H1 (cell line): ENCODE data around the gene ZAP70. TPM values are rescaled to one million over a fixed set of nuclear protein-coding genes. Genes with fewer than 3 reads are reported as not detected.

ENCODE experiments used
- CTCF ChIA-PET: fragments of 300-600 bp; sonication (Branson Sonifier 250); formaldehyde crosslinking; loops from one replicate; lab custom pipeline; 2021; ENCODE audit not compliant: partially characterized antibody; lab: Charles Lee
- POLR2A ChIA-PET: fragments of 300-600 bp; sonication (Branson Sonifier 250); formaldehyde crosslinking; loops from one replicate; lab custom pipeline; 2021; ENCODE audit warnings: inconsistent platforms; ENCODE audit not compliant: partially characterized antibody; lab: Charles Lee
- DNase-seq, 2 experiments: peaks; one replicate each; pipeline versions ENCODE4 v3.0.0 to v3.0.0-alpha.2; 2010 to 2022; ENCODE audit warnings: low spot score in 2 of 2, low read depth in 1 of 2, mixed read lengths in 1 of 2
- FAIRE-seq: peaks from 2 replicates; lab custom pipeline; 2011; peaks lifted over from hg19 to GRCh38; lab: Jason Lieb, UNC
- H2AFZ ChIP-seq: 2 replicates; pipeline ENCODE4 v1.8.1; 2012; ENCODE audit warnings: low read length, inconsistent platforms
- H2AK5ac ChIP-seq: 2 replicates; pipeline ENCODE4 v1.6.1; 2013; ENCODE audit warnings: low read depth, low read length
- H2BK120ac ChIP-seq: replicated peaks from 2 replicates; pipeline ENCODE3; 2013; ENCODE audit warnings: low read depth, low read length, inconsistent platforms
- H2BK12ac ChIP-seq: 2 replicates; pipeline ENCODE4 v1.6.1; 2013; ENCODE audit warnings: low read depth, low read length
- H2BK15ac ChIP-seq: 2 replicates; pipeline ENCODE4 v1.6.1; 2013; ENCODE audit warnings: low read length
- H2BK20ac ChIP-seq: 2 replicates; pipeline ENCODE4 v1.6.1; 2013; ENCODE audit warnings: low read length
- H2BK5ac ChIP-seq: 2 replicates; pipeline ENCODE4 v1.6.1; 2013; ENCODE audit warnings: low read depth, low read length
- H3K14ac ChIP-seq: 2 replicates; pipeline ENCODE4 v1.6.1; 2013; ENCODE audit warnings: inconsistent platforms; ENCODE audit not compliant: insufficient read length
- H3K18ac ChIP-seq: 2 replicates; pipeline ENCODE4 v1.6.1; 2013; ENCODE audit warnings: low read length; ENCODE audit errors: extremely low read depth
- H3K23ac ChIP-seq: 2 replicates; pipeline ENCODE4 v1.6.1; 2013; ENCODE audit warnings: inconsistent platforms; ENCODE audit not compliant: insufficient read length
- H3K23me2 ChIP-seq: 2 replicates; pipeline ENCODE4 v1.6.1; 2013; ENCODE audit warnings: low read depth, low read length
- H3K27ac ChIP-seq: 2 replicates; pipeline ENCODE4 v1.6.1; 2011; ENCODE audit warnings: low read depth, low read length, inconsistent platforms
- H3K27me3 ChIP-seq, 4 experiments: replicated peaks in 1 of 4; 1 replicate in 1 of 4; 2 replicates in 3 of 4; pipeline versions ENCODE4 v1.6.1 to v1.8.1; 2011 to 2013; ENCODE audit warnings: low read length in 3 of 4, mild to moderate bottlenecking in 3 of 4, inconsistent platforms in 2 of 4, mixed read lengths in 2 of 4, moderate library complexity in 1 of 4; ENCODE audit not compliant: control insufficient read depth in 3 of 4, insufficient read depth in 3 of 4; ENCODE audit errors: extremely low read depth in 1 of 4
- H3K36me3 ChIP-seq, 4 experiments: 2 replicates each; pipeline versions ENCODE4 v1.6.1 to v1.8.1; 2011 to 2013; ENCODE audit warnings: mild to moderate bottlenecking in 4 of 4, low read length in 3 of 4, moderate library complexity in 2 of 4, control low read depth in 1 of 4, inconsistent platforms in 1 of 4; ENCODE audit not compliant: insufficient read depth in 4 of 4, control insufficient read depth in 2 of 4
- H3K4ac ChIP-seq: replicated peaks from 2 replicates; pipeline ENCODE3; 2013; ENCODE audit warnings: low read length, low read depth, mixed read lengths, inconsistent platforms; ENCODE audit not compliant: insufficient read length
- H3K4me1 ChIP-seq, 4 experiments: replicated peaks in 1 of 4; 1 replicate in 1 of 4; 2 replicates in 3 of 4; pipeline versions ENCODE4 v1.6.1 to v1.8.1; 2011 to 2013; ENCODE audit warnings: low read length in 3 of 4, inconsistent platforms in 2 of 4, mixed read lengths in 1 of 4; ENCODE audit not compliant: insufficient read depth in 4 of 4, control insufficient read depth in 3 of 4
- H3K4me2 ChIP-seq, 2 experiments: 2 replicates each; pipeline versions ENCODE4 v1.6.1 to v1.8.1; 2011 to 2013; ENCODE audit warnings: low read depth in 2 of 2, low read length in 2 of 2, control low read depth in 1 of 2, inconsistent platforms in 1 of 2, mild to moderate bottlenecking in 1 of 2; ENCODE audit not compliant: insufficient read depth in 1 of 2
- H3K4me3 ChIP-seq, 4 experiments: fragments of 200-600, 300-600 bp in 1 of 4; sonication (generic), shearing (Covaris generic), sonication (Bioruptor Twin) in 1 of 4; 2 replicates each; pipeline versions ENCODE4 v1.5.1 to v1.8.1; 2011 to 2016; ENCODE audit warnings: low read length in 4 of 4, low read depth in 3 of 4, control low read depth in 2 of 4, inconsistent platforms in 2 of 4, mild to moderate bottlenecking in 2 of 4, mixed read lengths in 1 of 4, moderate library complexity in 1 of 4; ENCODE audit not compliant: insufficient read depth in 2 of 4; ENCODE audit errors: extremely low read depth in 1 of 4
- H3K56ac ChIP-seq: replicated peaks from 2 replicates; pipeline ENCODE3; 2013; ENCODE audit warnings: low read depth, mild to moderate bottlenecking, mixed read lengths, low read length, inconsistent platforms; ENCODE audit not compliant: insufficient read length
- H3K79me1 ChIP-seq: 2 replicates; pipeline ENCODE4 v1.6.1; 2013; ENCODE audit warnings: low read depth, low read length, control low read depth
- H3K79me2 ChIP-seq, 2 experiments: 2 replicates each; pipeline versions ENCODE4 v1.6.1 to v1.8.1; 2012 to 2013; ENCODE audit warnings: low read length in 2 of 2, mild to moderate bottlenecking in 2 of 2, inconsistent platforms in 1 of 2; ENCODE audit not compliant: insufficient read depth in 2 of 2, control insufficient read depth in 1 of 2
- H3K9ac ChIP-seq, 4 experiments: replicated peaks in 1 of 4; 1 replicate in 1 of 4; 2 replicates in 3 of 4; pipeline versions ENCODE4 v1.6.1 to v1.8.1; 2011 to 2013; ENCODE audit warnings: low read depth in 3 of 4, low read length in 3 of 4, control low read depth in 2 of 4, mild to moderate bottlenecking in 2 of 4, moderate library complexity in 2 of 4, inconsistent platforms in 1 of 4; ENCODE audit errors: extremely low read depth in 1 of 4
- H3K9me3 ChIP-seq, 2 experiments: 2 replicates each; pipeline versions ENCODE4 v1.6.1 to v1.8.1; 2012 to 2013; ENCODE audit warnings: mild to moderate bottlenecking in 2 of 2, moderate library complexity in 2 of 2, control low read depth in 1 of 2, inconsistent platforms in 1 of 2, low read depth in 1 of 2, low read length in 1 of 2, mixed read lengths in 1 of 2; ENCODE audit not compliant: insufficient read depth in 2 of 2
- H4K20me1 ChIP-seq, 2 experiments: replicated peaks in 1 of 2; 2 replicates each; pipeline versions ENCODE3 to v1.8.1; 2011 to 2013; ENCODE audit warnings: inconsistent platforms in 2 of 2, low read length in 2 of 2, mild to moderate bottlenecking in 1 of 2; ENCODE audit not compliant: insufficient read depth in 2 of 2, control insufficient read depth in 1 of 2
- H4K5ac ChIP-seq: 2 replicates; pipeline ENCODE4 v1.6.1; 2013; ENCODE audit warnings: low read length, low read depth, mixed read lengths, inconsistent platforms; ENCODE audit not compliant: insufficient read length
- H4K8ac ChIP-seq: 2 replicates; pipeline ENCODE4 v1.8.0; 2013; ENCODE audit warnings: mild to moderate bottlenecking, moderate library complexity, low read length, inconsistent platforms; ENCODE audit not compliant: insufficient read depth; ENCODE audit errors: extremely low read depth
- H4K91ac ChIP-seq: replicated peaks from 2 replicates; pipeline ENCODE3; 2013; ENCODE audit warnings: low read length, mixed read lengths, inconsistent platforms; ENCODE audit not compliant: insufficient read length
- EP300 ChIP-seq, 2 experiments: IDR thresholded peaks; 1 replicate in 1 of 2; 2 replicates in 1 of 2; pipeline ENCODE4 v1.6.1; 2011 to 2012; ENCODE audit warnings: low read depth in 2 of 2, low read length in 2 of 2, mild to moderate bottlenecking in 2 of 2, borderline replicate concordance in 1 of 2, inconsistent platforms in 1 of 2, moderate library complexity in 1 of 2
- FOSL1 ChIP-seq: IDR thresholded peaks from 2 replicates; pipeline ENCODE4 v1.6.1; 2011; ENCODE audit warnings: mild to moderate bottlenecking, low read depth, low read length, moderate library complexity; ENCODE audit not compliant: insufficient read depth
- GABPA ChIP-seq: IDR thresholded peaks from 2 replicates; pipeline ENCODE4 v1.6.1; 2011; ENCODE audit warnings: mild to moderate bottlenecking, low read length, moderate library complexity, borderline replicate concordance; ENCODE audit not compliant: insufficient read depth
- HDAC2 ChIP-seq, 2 experiments: fragments of 300-600 bp in 1 of 2; sonication (generic) in 1 of 2; IDR thresholded peaks; 2 replicates each; pipeline ENCODE4 v1.6.1; 2011 to 2012; ENCODE audit warnings: low read depth in 2 of 2, low read length in 2 of 2, mild to moderate bottlenecking in 2 of 2, moderate library complexity in 2 of 2, borderline replicate concordance in 1 of 2, inconsistent platforms in 1 of 2
- KDM5A ChIP-seq: fragments of 200-600 bp; IDR thresholded peaks from 2 replicates; pipeline ENCODE4 v1.7.1; 2012; ENCODE audit warnings: mild to moderate bottlenecking, low read length, inconsistent platforms, mixed read lengths
- NANOG ChIP-seq: IDR thresholded peaks from 2 replicates; pipeline ENCODE4 v1.6.1; 2011; ENCODE audit warnings: low read length, low read depth, mild to moderate bottlenecking, inconsistent platforms; ENCODE audit not compliant: insufficient read depth, poor library complexity, severe bottlenecking
- POLR2A ChIP-seq, 2 experiments: IDR thresholded peaks; 1 replicate in 1 of 2; 2 replicates in 1 of 2; pipeline ENCODE4 v1.6.1; 2011; ENCODE audit warnings: low read depth in 2 of 2, low read length in 2 of 2, mild to moderate bottlenecking in 2 of 2; ENCODE audit errors: control extremely low read depth in 1 of 2
- RAD21 ChIP-seq, 2 experiments: IDR thresholded peaks in 1 of 2; conservative IDR thresholded peaks in 1 of 2; 2 replicates each; pipeline ENCODE4 v1.6.1; 2011; ENCODE audit warnings: low read depth in 2 of 2, low read length in 2 of 2, improper control_type of control experiment in 1 of 2, inconsistent platforms in 1 of 2, mild to moderate bottlenecking in 1 of 2, moderate library complexity in 1 of 2
- RBBP5 ChIP-seq: IDR thresholded peaks from 2 replicates; pipeline ENCODE4 v1.7.1; 2012; ENCODE audit warnings: low read depth, mild to moderate bottlenecking, inconsistent platforms, low read length, moderate library complexity, borderline replicate concordance
- TAF1 ChIP-seq: IDR thresholded peaks from 2 replicates; pipeline ENCODE4 v1.6.1; 2011; ENCODE audit warnings: mild to moderate bottlenecking, low read depth, low read length
- YY1 ChIP-seq: IDR thresholded peaks from 2 replicates; pipeline ENCODE4 v1.6.1; 2011; ENCODE audit warnings: low read depth, mild to moderate bottlenecking, low read length
- WGBS, 2 experiments: shearing (Covaris generic) in 1 of 2; methylation state at CpG; one replicate each; pipeline versions ENCODE4 v1.1.6 to v1.1.7; 2013 to 2015; ENCODE audit warnings: low lambda C conversion rate in 2 of 2, mixed read lengths in 2 of 2, inconsistent platforms in 1 of 2, low coverage in 1 of 2, missing lambda C conversion rate in 1 of 2; ENCODE audit not compliant: insufficient replicate concordance in 2 of 2, insufficient coverage in 1 of 2, insufficient read length in 1 of 2; ENCODE audit errors: extremely low coverage in 1 of 2, missing lambda C conversion rate in 1 of 2; 5-methylcytosine and 5-hydroxymethylcytosine counted together
- polyA plus RNA-seq, 7 experiments: library from polyadenylated mRNA; depleted of rRNA in 3 of 7; stranded (reverse) in 5 of 7; unstranded in 2 of 7; fragments of >200 nt in 5 of 7; fragments of 200-250 nt in 2 of 7; gene quantifications; 1 replicate in 5 of 7; 2 replicates in 1 of 7; 4 replicates in 1 of 7; pipeline versions ENCODE4 v1.2.1 to v1.2.3, GENCODE V29; 2011 to 2013; ENCODE audit warnings: missing spikeins in 2 of 7, mixed read lengths in 2 of 7
- total RNA-seq: library from RNA; stranded (reverse); fragmentation: NEBNext Ultra II Directional; extraction: Animal tissue kit (Norgen Biotek cat#: 25700); gene quantifications from 2 replicates; pipeline ENCODE4 v1.2.1, GENCODE V29; 2021

ZAP70 gene
- total and polyA plus RNA-seq, 2 of the 8 experiments (the other 6 are each of a cell fraction or from before 2014, with no cell fraction given): 0.15 TPM; not detected in 1

DNA sequence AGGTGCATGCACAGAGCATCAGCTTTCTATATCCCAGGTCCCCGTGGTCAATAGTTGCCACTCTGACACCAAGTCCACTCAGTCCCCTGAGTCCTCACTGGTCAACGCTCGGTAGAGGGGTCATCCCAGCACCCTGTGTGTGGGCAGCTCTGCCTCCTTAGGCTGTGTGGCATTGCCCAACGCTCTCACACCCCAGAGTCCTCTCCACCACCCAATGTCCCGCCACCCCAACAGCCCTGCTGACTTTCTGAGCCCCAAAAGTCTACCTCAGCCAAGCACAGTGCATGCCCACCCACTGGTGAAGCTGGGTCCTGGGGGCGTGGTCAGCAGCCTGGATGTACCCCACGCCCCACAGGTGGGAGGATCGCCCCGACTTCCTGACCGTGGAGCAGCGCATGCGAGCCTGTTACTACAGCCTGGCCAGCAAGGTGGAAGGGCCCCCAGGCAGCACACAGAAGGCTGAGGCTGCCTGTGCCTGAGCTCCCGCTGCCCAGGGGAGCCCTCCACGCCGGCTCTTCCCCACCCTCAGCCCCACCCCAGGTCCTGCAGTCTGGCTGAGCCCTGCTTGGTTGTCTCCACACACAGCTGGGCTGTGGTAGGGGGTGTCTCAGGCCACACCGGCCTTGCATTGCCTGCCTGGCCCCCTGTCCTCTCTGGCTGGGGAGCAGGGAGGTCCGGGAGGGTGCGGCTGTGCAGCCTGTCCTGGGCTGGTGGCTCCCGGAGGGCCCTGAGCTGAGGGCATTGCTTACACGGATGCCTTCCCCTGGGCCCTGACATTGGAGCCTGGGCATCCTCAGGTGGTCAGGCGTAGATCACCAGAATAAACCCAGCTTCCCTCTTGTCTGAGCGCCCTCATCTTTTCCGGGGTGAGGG, 25.9 kb downstream of the ZAP70 start:
- H2BK120ac ChIP-seq: no peak overlapping the region
- no peak overlapping the region for H3K23ac ChIP-seq
- H4K91ac ChIP-seq: no peak overlapping the region
- no peak overlapping the region for H3K4me3 ChIP-seq
- no peak overlapping the region for H3K56ac ChIP-seq
- ChIA-PET CTCF (interaction anchor here (0.6 to 10.1 kb wide), 18 partner anchors 9 to 640 kb away, joined by 3 to 149 read pairs (median 13); partner anchors contain the start of gene ZAP70), POLR2A (interaction anchor here (0.9 to 1.1 kb wide), 2 partner anchors 31 to 75 kb away, joined by 3 to 4 read pairs; partner anchors contain the start of gene ACTR1B)
- no peak overlapping the region for H2BK5ac ChIP-seq
- H3K14ac ChIP-seq: no peak overlapping the region
- no peaks in the 10 kb centered on the region for H3K27me3 ChIP-seq
- FAIRE-seq (no peak), DNase-seq (no peak)
- no peaks in the 10 kb centered on the region for H3K23me2 ChIP-seq
- H3K4me2 ChIP-seq: no peak overlapping the region
- no peaks in the 10 kb centered on the region for H3K36me3 ChIP-seq
- H2AK5ac ChIP-seq: no peak overlapping the region
- no peaks in the 10 kb centered on the region for H3K79me1 ChIP-seq
- H3K4me1 ChIP-seq: peaks cover 0 to 2% (median 0%) of the 10 kb centered on the region in 4 experiments; a peak in 1 of 7 replicates
- H2AFZ ChIP-seq: no peak overlapping the region
- no peaks in the 10 kb centered on the region for H4K20me1 ChIP-seq
- WGBS, 2 experiments: 91% methylated on average over 20 of the region's 23 CpGs; no CpG with 5 or more reads in 1 of the 2 experiments
- H3K4ac ChIP-seq: no peak overlapping the region
- H3K79me2 ChIP-seq: no peaks in the 10 kb centered on the region
- H3K18ac ChIP-seq: no peak overlapping the region
- H3K27ac ChIP-seq: no peak overlapping the region
- no peak overlapping the region for H4K8ac ChIP-seq
- no peaks in the 10 kb centered on the region for H3K9me3 ChIP-seq
- no peak overlapping the region for H2BK12ac ChIP-seq
- H2BK20ac ChIP-seq: no peak overlapping the region
- no peak overlapping the region for H3K9ac ChIP-seq
- no peak overlapping the region for H2BK15ac ChIP-seq
- H4K5ac ChIP-seq: no peak overlapping the region
- TF ChIP-seq RAD21 (IDR thresholded peaks at IDR 0.05 in 1 of 2, conservative IDR thresholded peaks at IDR 0.05 in 1 of 2; ENCODE audit: low read depth in 2 of 2, low read length in 2 of 2): no peak
- no peak for TF ChIP-seq EP300 (IDR thresholded peaks at IDR 0.05; ENCODE audit: borderline replicate concordance in 1 of 2, low read depth in 2 of 2, low read length in 2 of 2)
- no peak for TF ChIP-seq GABPA
- TF ChIP-seq HDAC2 (IDR thresholded peaks at IDR 0.05; ENCODE audit: borderline replicate concordance in 1 of 2, low read depth in 2 of 2, low read length in 2 of 2): no peak
- TF ChIP-seq FOSL1: no peak
- no peak for TF ChIP-seq RBBP5
- TF ChIP-seq TAF1: no peak
- TF ChIP-seq KDM5A: no peak
- no peak for TF ChIP-seq POLR2A (IDR thresholded peaks at IDR 0.05; ENCODE audit: control extremely low read depth in 1 of 2, low read depth in 2 of 2, low read length in 2 of 2)
- no peak for TF ChIP-seq YY1
- TF ChIP-seq NANOG: no peak
